SK-N-MC (cell line): Measurements from ENCODE around the gene MYEOV.

ENCODE experiments used
- EZH2 ChIP-seq: fragments of 200-600 bp; sonication (generic); IDR thresholded peaks from one replicate; pipeline ENCODE4 v1.6.1; 2017; ENCODE audit warnings: antibody characterized with exemption
- FOXP2 ChIP-seq: optimal IDR thresholded peaks from 2 replicates; pipeline ENCODE3; 2011; ENCODE audit warnings: mild to moderate bottlenecking, moderate library complexity; ENCODE audit not compliant: insufficient read depth; ENCODE audit errors: extremely low read length, control extremely low read depth
- POLR2AphosphoS5 ChIP-seq: IDR thresholded peaks from 2 replicates; pipeline ENCODE4 v1.6.1; 2012; ENCODE audit warnings: mild to moderate bottlenecking, low read depth, low read length, borderline replicate concordance

GRCh38 chr11:69292221-69292648 is 1.7 kb upstream of the MYEOV start:
- TF ChIP-seq EZH2 (no peak), POLR2AphosphoS5 (no peak; the same call in 1 of the 2 replicates), FOXP2 (no peak)
